BE2C (cell line): ENCODE data around the gene TMEM242.

Source experiments
- DNase-seq: peaks from one replicate; pipeline ENCODE4 v3.0.0-alpha.2; 2020
- H3K27me3 ChIP-seq: fragments of 250-450 bp; sonication (Bioruptor Pico); 2 replicates; pipeline ENCODE4 v1.5.1; 2020; ENCODE audit warnings: mild to moderate bottlenecking
- H3K36me3 ChIP-seq: fragments of 250-450 bp; sonication (Bioruptor Pico); 2 replicates; pipeline ENCODE4 v1.5.1; 2020; ENCODE audit warnings: mild to moderate bottlenecking
- H3K4me1 ChIP-seq: fragments of 250-450 bp; sonication (Bioruptor Pico); 2 replicates; pipeline ENCODE4 v1.5.1; 2020
- H3K4me3 ChIP-seq: 2 replicates; pipeline ENCODE4 v1.5.1; 2011; ENCODE audit warnings: low read depth, low read length
- H3K9me3 ChIP-seq: fragments of 250-450 bp; sonication (Bioruptor Pico); 2 replicates; pipeline ENCODE4 v1.5.1; 2020
- CTCF ChIP-seq: IDR thresholded peaks from 2 replicates; pipeline ENCODE4 v1.5.1; 2012; ENCODE audit warnings: mild to moderate bottlenecking, low read depth, low read length

TMEM242 gene

GRCh38 chr6:157240960-157241311 lies 82.4 kb downstream of the TMEM242 start:
- no peaks in the 10 kb centered on the region for H3K9me3 ChIP-seq

GRCh38 chr6:157240059-157240959 lies 83.0 kb downstream of the TMEM242 start:
- DNase-seq = no peak
- Histone ChIP-seq H3K9me3 (no peaks in the 10 kb centered on the region), H3K4me3 (no peak overlapping the region), H3K36me3 (no peaks in the 10 kb centered on the region), H3K27me3 (no peaks in the 10 kb centered on the region), H3K4me1 (no peaks in the 10 kb centered on the region)
- TF ChIP-seq CTCF = no peak

More at GRCh38 chr6:157240960-157241311, 82.4 kb downstream of the TMEM242 start:
- Histone ChIP-seq H3K4me1 (no peaks in the 10 kb centered on the region), H3K4me3 (no peak overlapping the region), H3K27me3 (no peaks in the 10 kb centered on the region), H3K36me3 (no peaks in the 10 kb centered on the region)
- DNase-seq = no peak
- TF ChIP-seq CTCF = no peak

- no peaks in the 10 kb centered on the region for H3K4me1 ChIP-seq
- no peaks in the 10 kb centered on the region for H3K36me3 ChIP-seq
- DNase-seq = no peak
- H3K4me3 ChIP-seq = no peak overlapping the region
- no peaks in the 10 kb centered on the region for H3K9me3 ChIP-seq
- no peak for TF ChIP-seq CTCF
- H3K27me3 ChIP-seq = no peaks in the 10 kb centered on the region
These were observed 83.7 kb downstream of the TMEM242 start for GRCh38 chr6:157239671-157240058.
